Smooth muscle cell (in vitro differentiated cells): ENCODE measurements around the gene RAB5A. TPM values are rescaled to one million over a fixed set of nuclear protein-coding genes. Genes with fewer than 3 reads are reported as not detected.

Experiments
- DNase-seq: peaks from one replicate; lab custom pipeline; 2025; ENCODE audit not compliant: unreplicated experiment; lab: John Stamatoyannopoulos, UW
- H2AFZ ChIP-seq: fragments of 200-600 bp; sonication (generic); 2 replicates; pipeline ENCODE4 v1.6.0; 2016; ENCODE audit warnings: antibody characterized with exemption, low read depth, mild to moderate bottlenecking
- H3F3A ChIP-seq: fragments of 200-600 bp; sonication (generic); 2 replicates; pipeline ENCODE4 v1.6.0; 2017; ENCODE audit warnings: antibody characterized with exemption, low read depth
- H3K27ac ChIP-seq: fragments of 200-600 bp; sonication (generic); 2 replicates; pipeline ENCODE4 v1.5.1; 2016; ENCODE audit warnings: low read depth, mild to moderate bottlenecking
- H3K27me3 ChIP-seq: fragments of 200-600 bp; sonication (generic); 2 replicates; pipeline ENCODE4 v1.6.1; 2016; ENCODE audit warnings: low read depth, mild to moderate bottlenecking
- H3K36me3 ChIP-seq: fragments of 200-600 bp; sonication (generic); 2 replicates; pipeline ENCODE4 v1.5.1; 2016; ENCODE audit warnings: low read depth
- H3K4me1 ChIP-seq: fragments of 200-600 bp; sonication (generic); 2 replicates; pipeline ENCODE4 v1.5.1; 2016; ENCODE audit warnings: low read depth
- H3K4me2 ChIP-seq: fragments of 200-600 bp; sonication (generic); 2 replicates; pipeline ENCODE4 v1.6.0; 2016; ENCODE audit warnings: mild to moderate bottlenecking
- H3K4me3 ChIP-seq: fragments of 200-600 bp; sonication (generic); 2 replicates; pipeline ENCODE4 v1.5.1; 2016; ENCODE audit warnings: mild to moderate bottlenecking
- H3K79me2 ChIP-seq: fragments of 200-600 bp; sonication (generic); 2 replicates; pipeline ENCODE4 v1.6.0; 2016; ENCODE audit warnings: low read depth, mild to moderate bottlenecking
- H3K9ac ChIP-seq: fragments of 200-600 bp; sonication (generic); 2 replicates; pipeline ENCODE4 v1.6.0; 2016; ENCODE audit warnings: low read depth
- H3K9me3 ChIP-seq: fragments of 200-600 bp; sonication (generic); replicated peaks from 2 replicates; pipeline ENCODE4 v1.5.1; 2016; ENCODE audit warnings: low read depth
- H4K20me1 ChIP-seq: fragments of 200-600 bp; sonication (generic); 2 replicates; pipeline ENCODE4 v1.6.0; 2016; ENCODE audit warnings: low read depth
- WGBS: methylation state at CpG from one replicate; pipeline ENCODE4 v1.1.7; 2016; ENCODE audit warnings: low lambda C conversion rate; 5-methylcytosine and 5-hydroxymethylcytosine counted together
- polyA plus RNA-seq: library from polyadenylated mRNA; unstranded; fragments of >200 nt; fragmentation: Nextera tagmentation; extraction: Ambion mirVana; gene quantifications from 2 replicates; pipeline ENCODE4 v1.2.1, GENCODE V29; 2016
- total RNA-seq: library from RNA; depleted of rRNA; stranded (reverse); fragments of >200 nt; gene quantifications from 2 replicates; pipeline ENCODE4 v1.2.3, GENCODE V29; 2014
- TF ChIP-seq, protein P1 (sequence below): fragments of 200-600 bp; sonication (generic); IDR thresholded peaks from 2 replicates; pipeline ENCODE4 v1.5.1; 2017; ENCODE audit warnings: borderline replicate concordance, mild to moderate bottlenecking, antibody characterized with exemption; ENCODE audit not compliant: insufficient read depth, poor library complexity, severe bottlenecking

RAB5A gene
- total and polyA plus RNA-seq, 2 experiments from 2014 or later: 92.2 to 127 TPM

DNA sequence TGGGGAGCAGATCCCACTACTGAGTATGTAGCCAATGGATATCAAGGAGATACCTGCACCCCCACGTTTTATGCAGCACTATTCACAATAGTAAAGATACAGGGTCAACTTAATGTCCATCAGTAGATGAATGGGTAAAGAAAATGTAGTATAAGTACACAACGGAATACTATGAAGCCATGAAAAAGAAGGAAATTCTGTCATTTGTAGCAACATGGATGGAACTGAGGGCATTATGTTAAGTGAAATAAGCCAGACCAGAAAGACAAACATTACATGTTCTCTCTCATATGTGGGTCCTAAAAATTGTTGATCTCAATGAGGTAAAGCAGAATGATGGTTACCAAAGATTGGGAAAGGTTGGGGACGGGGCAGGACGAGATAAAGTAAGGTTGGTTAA lies 50.6 kb downstream of the RAB5A start:
- Histone ChIP-seq H3K79me2 (no peaks in the 10 kb centered on the region), H3K9ac (no peak overlapping the region), H3K4me3 (no peak overlapping the region), H3K4me1 (no peaks in the 10 kb centered on the region), H3K27ac (no peak overlapping the region), H3K9me3 (no peaks in the 10 kb centered on the region), H3K4me2 (no peak overlapping the region), H3K36me3 (no peaks in the 10 kb centered on the region), H2AFZ (no peak overlapping the region), H3F3A (no peaks in the 10 kb centered on the region), H4K20me1 (no peaks in the 10 kb centered on the region), H3K27me3 (no peaks in the 10 kb centered on the region)
- WGBS: 90% methylated on average over 4 of the region's 4 CpGs
- TF ChIP-seq, protein P1, sequence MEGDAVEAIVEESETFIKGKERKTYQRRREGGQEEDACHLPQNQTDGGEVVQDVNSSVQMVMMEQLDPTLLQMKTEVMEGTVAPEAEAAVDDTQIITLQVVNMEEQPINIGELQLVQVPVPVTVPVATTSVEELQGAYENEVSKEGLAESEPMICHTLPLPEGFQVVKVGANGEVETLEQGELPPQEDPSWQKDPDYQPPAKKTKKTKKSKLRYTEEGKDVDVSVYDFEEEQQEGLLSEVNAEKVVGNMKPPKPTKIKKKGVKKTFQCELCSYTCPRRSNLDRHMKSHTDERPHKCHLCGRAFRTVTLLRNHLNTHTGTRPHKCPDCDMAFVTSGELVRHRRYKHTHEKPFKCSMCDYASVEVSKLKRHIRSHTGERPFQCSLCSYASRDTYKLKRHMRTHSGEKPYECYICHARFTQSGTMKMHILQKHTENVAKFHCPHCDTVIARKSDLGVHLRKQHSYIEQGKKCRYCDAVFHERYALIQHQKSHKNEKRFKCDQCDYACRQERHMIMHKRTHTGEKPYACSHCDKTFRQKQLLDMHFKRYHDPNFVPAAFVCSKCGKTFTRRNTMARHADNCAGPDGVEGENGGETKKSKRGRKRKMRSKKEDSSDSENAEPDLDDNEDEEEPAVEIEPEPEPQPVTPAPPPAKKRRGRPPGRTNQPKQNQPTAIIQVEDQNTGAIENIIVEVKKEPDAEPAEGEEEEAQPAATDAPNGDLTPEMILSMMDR: no peak
- no peak for DNase-seq

DNA sequence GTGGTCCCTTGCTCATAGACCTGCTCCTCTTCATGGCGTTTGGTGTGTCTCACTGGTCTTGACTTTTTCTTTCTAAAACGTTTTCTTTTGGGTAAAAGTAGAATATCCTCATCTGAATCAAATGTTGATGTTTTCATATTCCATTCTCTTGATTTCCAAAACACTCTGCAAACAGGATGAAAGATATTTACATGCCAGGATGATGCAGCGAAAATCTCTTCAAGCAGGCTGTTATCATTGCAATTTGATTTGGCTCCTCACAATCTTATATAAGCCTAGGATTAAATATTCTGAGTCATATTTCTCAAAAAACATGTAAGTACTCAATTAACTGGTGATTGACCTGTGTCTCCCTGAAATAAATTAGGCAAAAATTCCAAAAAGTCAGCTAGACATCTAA lies 55.0 kb downstream of the RAB5A start:
- H3K79me2 ChIP-seq: no peaks in the 10 kb centered on the region
- H3F3A ChIP-seq: no peaks in the 10 kb centered on the region
- 74% methylated on average over 3 of the region's 3 CpGs for WGBS
- TF ChIP-seq, protein P1: no peak
- no peak overlapping the region for H3K4me3 ChIP-seq
- H3K4me2 ChIP-seq: no peak overlapping the region
- H3K36me3 ChIP-seq: no peaks in the 10 kb centered on the region
- no peaks in the 10 kb centered on the region for H3K27me3 ChIP-seq
- no peaks in the 10 kb centered on the region for H3K9me3 ChIP-seq
- H4K20me1 ChIP-seq: no peaks in the 10 kb centered on the region
- no peak overlapping the region for H3K27ac ChIP-seq
- DNase-seq: no peak
- H3K9ac ChIP-seq: no peak overlapping the region
- no peaks in the 10 kb centered on the region for H3K4me1 ChIP-seq
- H2AFZ ChIP-seq: no peak overlapping the region

DNA sequence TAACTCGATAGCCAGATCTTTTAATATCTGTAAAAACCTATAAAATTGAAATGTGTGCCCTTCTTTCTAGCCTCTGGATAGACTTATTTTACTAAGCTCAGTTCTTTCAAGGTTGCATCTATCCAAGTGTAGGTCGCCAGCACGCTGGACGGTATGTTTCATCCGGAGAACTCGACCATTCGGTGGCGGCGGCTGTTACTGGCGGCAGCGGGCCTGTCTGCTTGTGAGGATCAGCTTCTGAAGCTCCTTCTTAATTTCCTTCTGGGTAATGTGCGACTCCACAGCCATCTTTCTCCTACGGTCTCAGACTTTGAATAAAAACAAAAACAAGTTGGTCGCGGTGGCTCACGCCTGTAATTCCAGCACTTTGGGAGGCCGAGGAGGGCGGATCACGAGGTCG lies 61.1 kb downstream of the RAB5A start:
- no peak overlapping the region for H3K9ac ChIP-seq
- DNase-seq: no peak
- no peaks in the 10 kb centered on the region for H3K79me2 ChIP-seq
- 98% methylated on average over 20 of the region's 20 CpGs for WGBS
- no peaks in the 10 kb centered on the region for H3K36me3 ChIP-seq
- no peak overlapping the region for H2AFZ ChIP-seq
- H3K9me3 ChIP-seq: no peaks in the 10 kb centered on the region
- no peaks in the 10 kb centered on the region for H3K4me1 ChIP-seq
- no peak overlapping the region for H3K4me2 ChIP-seq
- H3F3A ChIP-seq: no peaks in the 10 kb centered on the region
- H3K27ac ChIP-seq: no peak overlapping the region
- H3K27me3 ChIP-seq: no peaks in the 10 kb centered on the region
- TF ChIP-seq, protein P1: no peak
- no peak overlapping the region for H3K4me3 ChIP-seq
- H4K20me1 ChIP-seq: no peaks in the 10 kb centered on the region

DNA sequence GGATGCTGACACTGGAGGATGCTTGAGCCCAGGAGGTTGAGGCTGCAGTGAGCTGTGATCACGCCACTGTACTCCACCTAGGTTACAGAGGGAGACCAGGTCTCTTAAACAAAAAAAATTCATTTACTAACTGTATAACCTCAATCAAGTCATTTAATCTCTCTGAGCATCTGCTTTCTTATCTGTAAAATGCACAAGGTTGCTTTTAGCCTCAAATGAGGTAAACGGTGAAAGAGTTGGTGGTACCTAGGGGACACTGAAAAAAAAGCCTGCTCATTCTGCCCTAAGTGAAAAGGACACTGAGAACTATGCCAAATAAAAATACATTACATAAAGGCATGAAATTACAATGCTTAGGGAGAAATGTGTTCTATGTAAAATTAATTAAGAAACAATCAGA lies 61.7 kb downstream of the RAB5A start:
- Histone ChIP-seq H2AFZ (no peak overlapping the region), H3F3A (no peaks in the 10 kb centered on the region), H3K4me3 (no peak overlapping the region), H3K9ac (no peak overlapping the region), H3K4me2 (no peak overlapping the region), H3K9me3 (no peaks in the 10 kb centered on the region), H3K79me2 (no peaks in the 10 kb centered on the region), H3K36me3 (no peaks in the 10 kb centered on the region), H3K4me1 (no peaks in the 10 kb centered on the region), H4K20me1 (no peaks in the 10 kb centered on the region), H3K27me3 (no peaks in the 10 kb centered on the region), H3K27ac (no peak overlapping the region)
- WGBS: 85% methylated on average over 2 of the region's 2 CpGs
- TF ChIP-seq, protein P1: no peak
- DNase-seq: no peak
